Tongue (tissue), 2 donors: ENCODE data around the gene AZI2. TPM values are rescaled to one million over a fixed set of nuclear protein-coding genes. Genes with fewer than 3 reads are reported as not detected.

ENCODE experiments used
- DNase-seq: peaks from one replicate; pipeline ENCODE4 v3.0.0-alpha.2; 2015
- total RNA-seq: library from RNA; depleted of rRNA; stranded (reverse); fragments of >200 nt; gene quantifications from one replicate; pipeline ENCODE4 v1.2.3, GENCODE V29; 2014

AZI2 gene, protein sequence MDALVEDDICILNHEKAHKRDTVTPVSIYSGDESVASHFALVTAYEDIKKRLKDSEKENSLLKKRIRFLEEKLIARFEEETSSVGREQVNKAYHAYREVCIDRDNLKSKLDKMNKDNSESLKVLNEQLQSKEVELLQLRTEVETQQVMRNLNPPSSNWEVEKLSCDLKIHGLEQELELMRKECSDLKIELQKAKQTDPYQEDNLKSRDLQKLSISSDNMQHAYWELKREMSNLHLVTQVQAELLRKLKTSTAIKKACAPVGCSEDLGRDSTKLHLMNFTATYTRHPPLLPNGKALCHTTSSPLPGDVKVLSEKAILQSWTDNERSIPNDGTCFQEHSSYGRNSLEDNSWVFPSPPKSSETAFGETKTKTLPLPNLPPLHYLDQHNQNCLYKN
- 68.8 TPM for total RNA-seq

- DNase-seq = peak; percentile 98
Measured at GRCh38 chr3:28348629-28349468, at the start of gene AZI2, which contains the start of gene ZCWPW2. TSS of gene AZI2 (minus strand) at chr3:28348824. CDS start at chr3:28340617, 8,207 bp downstream. TSS of gene ZCWPW2 (plus strand) at chr3:28348721. CDS start at chr3:28413069, 64,348 bp downstream.

DNA sequence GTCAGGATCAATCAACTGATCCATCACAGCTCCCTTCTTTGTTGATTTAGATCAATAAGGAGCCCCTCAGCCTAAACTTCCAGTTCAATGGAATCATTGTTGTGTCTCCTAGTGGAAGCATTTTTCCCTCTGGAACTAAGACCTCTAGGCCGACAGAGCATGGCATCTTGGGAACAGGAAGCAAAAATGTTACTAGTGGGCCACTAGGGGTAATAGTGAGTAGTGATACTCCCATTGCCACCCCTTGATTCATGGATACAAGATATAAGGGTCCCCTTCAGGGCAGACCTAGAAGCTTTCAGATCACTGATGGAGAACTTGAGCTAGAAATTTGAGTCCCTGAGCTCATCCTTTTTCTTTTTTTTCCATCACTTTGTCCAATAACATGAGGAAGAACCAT, 40.4 kb upstream of the AZI2 start:
- DNase-seq = no peak

DNA sequence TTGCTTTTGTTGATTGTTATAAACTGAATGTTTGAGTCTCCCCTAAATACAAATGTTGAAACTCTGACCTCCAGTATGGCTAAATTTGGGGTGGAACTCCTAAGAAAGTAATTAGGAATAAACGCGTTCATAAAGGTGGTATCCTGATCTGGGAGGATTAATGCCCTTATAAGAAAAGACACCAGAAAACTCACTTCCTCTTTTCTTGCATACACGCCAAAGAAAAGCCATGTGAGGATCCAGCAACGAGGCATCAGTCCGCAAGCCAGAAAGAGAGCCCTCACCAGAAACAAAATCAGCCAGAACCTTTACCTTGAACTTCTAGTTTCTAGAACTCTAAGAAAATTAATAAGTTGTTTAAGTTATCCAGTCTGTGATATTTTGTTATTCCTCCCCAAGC, 37.4 kb upstream of the AZI2 start:
- no peak for DNase-seq

GRCh38 chr3:28376424-28376823, 27.8 kb upstream of the AZI2 start:
- DNase-seq = peak; percentile 49

DNA sequence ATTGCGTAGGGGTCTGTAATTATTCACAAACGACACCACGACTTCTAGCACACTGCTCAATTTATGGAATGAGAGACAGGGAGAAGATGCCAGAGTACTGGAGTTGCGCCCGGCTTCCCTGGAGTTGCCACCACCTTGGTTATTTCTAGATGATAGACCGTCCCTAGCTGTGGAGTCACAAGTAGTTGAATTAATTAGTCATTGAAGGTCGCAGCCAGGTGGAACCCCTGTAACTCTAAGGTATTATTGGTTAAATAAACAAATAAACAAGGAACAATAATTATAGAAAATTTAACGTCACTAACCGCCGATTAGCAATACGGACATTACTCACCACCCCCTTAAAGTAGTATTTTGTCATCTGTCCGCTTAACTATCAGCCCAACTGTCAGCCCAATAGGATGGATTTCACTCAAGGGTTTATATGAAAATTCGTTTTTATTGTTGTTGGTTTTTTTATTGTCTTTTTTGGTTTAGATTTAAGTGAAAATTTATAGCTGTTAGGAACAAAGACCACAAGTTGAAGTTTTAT, 911 bp upstream of the AZI2 start:
- DNase-seq = no peak

DNA sequence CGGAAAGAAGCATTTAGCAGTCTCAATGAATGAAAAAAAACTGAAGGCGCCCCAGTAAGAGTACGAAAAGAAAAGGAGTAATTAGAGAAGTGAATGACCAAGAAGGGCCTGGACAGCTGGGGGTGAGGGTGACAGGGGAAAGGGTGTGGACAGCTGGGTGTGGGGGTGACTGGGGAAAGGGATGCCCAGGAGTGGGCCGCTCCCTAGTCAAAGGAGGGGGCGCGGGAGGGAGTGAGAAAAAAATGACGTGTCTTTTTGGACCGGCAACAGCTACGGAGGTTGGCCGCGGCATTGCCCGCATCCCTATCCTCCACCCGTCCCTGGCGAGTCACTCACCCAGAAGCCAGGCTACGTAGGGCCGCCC, 377 bp downstream of the AZI2 start:
- peak; percentile 93 for DNase-seq

- peak; percentile 15 for DNase-seq
Measured at GRCh38 chr3:28347374-28348264, 1.0 kb downstream of the AZI2 start.

- no peak for DNase-seq
Measured at GRCh38 chr3:28345690-28346089, 2.9 kb downstream of the AZI2 start.

- no peak for DNase-seq
Measured at GRCh38 chr3:28343144-28343543, 5.5 kb downstream of the AZI2 start.

DNA sequence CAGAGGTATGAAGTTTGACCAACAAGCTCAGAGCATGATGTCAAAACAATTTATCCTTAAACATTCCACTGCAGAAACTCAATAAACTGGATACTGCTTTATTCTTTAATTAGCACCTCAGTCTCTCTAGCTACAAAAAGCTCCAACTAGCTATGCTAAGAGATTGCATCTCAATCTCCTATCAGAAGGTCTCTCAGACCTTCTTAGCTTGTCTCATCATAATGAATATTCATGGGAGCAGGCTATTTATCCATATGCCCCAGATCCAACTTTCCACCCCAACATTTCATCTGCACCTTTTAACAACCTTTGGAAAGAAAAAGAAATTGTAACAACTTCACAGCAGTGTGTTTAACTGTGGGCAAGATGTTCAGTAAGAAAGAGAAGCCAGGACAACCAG, 11.4 kb downstream of the AZI2 start:
- no peak for DNase-seq

DNA sequence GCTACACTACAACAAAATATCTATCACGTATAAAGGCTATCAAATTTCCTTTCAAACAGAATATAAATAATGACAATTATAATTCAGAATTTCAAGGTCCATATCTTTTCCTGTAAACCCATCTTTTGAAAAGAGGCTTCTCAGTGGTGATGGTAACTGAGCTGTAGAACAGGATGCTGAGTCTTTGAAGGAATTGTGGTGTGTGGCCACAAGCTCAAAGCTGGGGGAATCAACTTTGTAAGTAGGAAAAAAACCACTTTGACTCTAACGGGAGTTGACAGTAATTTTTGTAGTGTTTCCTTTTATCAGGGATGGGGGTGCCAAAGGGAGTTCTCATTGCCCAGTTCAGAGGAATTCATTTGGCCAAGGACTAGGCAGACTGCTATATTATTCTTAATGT, 13.4 kb downstream of the AZI2 start:
- no peak for DNase-seq

GRCh38 chr3:28334552-28334951, 14.1 kb downstream of the AZI2 start:
- no peak for DNase-seq

DNA sequence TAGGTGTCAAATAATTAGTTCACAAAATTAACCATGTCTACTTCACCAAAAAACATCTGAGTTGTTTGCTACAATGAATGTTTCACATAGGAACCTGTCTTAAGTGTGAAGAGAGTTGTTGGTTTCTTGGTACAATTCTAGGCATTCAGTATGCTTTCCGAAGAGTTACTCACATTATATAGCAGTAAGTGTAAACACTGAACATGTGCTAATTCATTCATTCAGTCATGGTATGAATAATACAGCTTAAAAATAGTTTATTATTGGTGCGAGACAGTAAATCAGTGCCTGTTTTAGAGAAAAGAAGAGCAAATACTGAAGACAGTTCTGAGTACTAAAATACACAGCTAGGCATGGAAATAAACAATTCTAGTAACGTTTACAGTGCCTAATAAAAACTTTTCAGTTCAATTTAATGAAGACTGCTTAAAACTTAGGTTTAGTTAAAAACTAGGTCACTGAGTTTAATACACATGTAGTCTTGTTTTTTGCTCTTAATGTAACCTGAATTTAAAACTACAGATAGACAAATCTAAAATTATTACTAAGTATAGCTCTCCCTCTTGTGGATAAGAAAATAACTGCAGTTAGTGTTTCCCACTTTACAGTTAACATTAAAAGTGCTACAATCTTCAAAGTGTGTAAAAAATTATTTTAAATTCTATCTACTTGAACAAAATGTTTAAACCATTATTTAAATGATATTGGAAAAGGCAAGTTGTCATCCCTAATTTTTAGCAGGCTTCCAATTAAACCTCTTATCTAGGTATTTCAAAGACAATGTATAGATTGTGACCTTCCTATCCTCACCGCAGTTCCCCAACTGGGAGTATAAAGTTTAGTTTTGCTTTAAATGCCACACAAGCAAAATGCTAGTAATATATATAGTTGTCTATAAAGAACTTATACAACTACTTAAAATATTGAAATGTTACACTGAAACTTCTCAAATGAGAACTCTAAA, 20.2 kb downstream of the AZI2 start:
- peak; percentile 60 for DNase-seq

DNA sequence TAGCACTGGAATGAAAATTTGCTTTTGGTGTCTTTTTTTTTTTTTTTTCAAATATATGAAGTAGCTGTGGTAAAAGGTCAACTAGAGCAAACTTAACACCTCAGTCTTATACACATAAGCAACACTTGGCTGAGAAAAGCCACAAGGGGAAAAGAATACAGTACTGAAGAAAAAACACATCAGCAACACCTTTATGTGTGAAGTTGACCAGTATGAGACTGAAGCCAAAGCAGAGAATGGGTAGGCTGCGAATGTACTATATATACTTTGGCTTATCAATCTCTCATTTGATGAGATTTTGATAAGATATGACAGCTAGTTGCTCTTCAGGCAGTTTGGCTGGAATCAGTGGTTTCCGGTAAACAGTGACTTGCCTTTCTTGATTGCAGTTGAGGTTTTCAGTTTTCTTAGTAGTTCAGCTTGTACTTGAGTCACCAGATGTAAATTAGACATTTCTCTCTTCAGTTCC, 22.1 kb downstream of the AZI2 start:
- DNase-seq = no peak

DNA sequence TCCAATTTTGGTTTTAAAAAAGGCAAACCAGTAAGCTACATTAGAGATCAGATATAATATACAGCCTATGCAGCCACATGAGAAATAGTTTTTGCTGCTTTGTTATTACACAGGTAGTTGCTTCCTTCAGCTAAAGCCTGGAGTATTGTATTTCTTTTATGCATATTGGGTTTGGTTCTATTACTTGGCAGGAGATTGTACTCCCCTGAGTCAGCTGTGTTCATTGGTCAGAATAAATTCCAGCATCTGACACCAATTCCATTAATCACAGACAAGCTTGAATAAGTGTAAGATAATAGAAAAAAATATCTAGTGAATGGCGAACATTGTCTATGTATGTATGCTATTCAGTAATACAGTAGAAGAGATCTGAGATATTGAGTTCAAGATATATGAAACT, 26.2 kb downstream of the AZI2 start:
- DNase-seq = no peak

DNA sequence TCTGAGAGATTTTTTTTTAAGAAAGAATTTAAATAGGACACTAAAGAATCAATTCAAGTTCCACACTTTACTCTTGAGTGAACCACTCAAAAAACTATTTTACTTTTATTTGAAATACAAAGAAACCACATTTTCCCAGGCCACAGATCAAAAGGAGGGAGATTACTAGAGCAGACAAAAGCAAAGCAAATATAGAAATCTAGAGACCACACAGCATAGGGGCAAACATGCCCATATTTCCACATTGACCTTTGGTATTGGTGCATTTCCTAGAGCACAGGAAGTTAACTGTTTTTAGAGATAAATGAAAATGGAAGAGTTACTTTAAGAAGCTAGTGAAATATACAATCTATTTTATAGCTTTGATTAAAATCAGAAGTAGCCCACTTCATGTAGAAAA, 27.6 kb downstream of the AZI2 start:
- DNase-seq = no peak

- peak; percentile 24 for DNase-seq
Measured at GRCh38 chr3:28317438-28318022, 31.1 kb downstream of the AZI2 start.

- DNase-seq = no peak
Measured at GRCh38 chr3:28316226-28316625, 32.4 kb downstream of the AZI2 start.

DNA sequence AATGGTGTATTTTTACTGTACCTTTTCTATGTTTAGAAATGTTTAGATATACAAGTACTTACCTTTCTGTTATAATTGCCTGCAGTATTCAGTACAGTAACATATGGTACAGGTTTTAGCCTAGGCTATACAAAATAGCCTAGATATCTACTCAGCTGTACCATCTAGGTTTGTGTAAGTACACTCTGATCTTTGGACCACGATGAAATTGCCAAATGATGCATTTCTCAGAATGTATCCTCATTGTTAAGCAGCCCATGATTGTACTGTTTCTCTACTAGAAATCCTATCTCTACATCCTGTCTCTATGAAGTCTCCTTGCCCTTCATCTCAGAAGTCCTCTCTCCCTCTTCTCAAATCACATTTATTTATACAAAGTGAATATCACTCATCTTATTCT, 32.9 kb downstream of the AZI2 start:
- no peak for DNase-seq

- DNase-seq = no peak
Measured at GRCh38 chr3:28308196-28308595, 40.4 kb downstream of the AZI2 start.
